Measurements from ENCODE around the gene TAS1R2. TPM values are rescaled to one million over a fixed set of nuclear protein-coding genes. Genes with fewer than 3 reads are reported as not detected.

The TAS1R2 gene
- total RNA-seq, 3 donors from 2014 or later = not detected

GRCh38 chr1:18812453-18812939, 47.0 kb downstream of the TAS1R2 start:
- Mint-ChIP-seq H3K4me3 (no peak overlapping the region), H3K4me1 (ENCODE audit: low read depth) (no peaks in the 10 kb centered on the region), H3K36me3 (ENCODE audit: insufficient read depth) (no peaks in the 10 kb centered on the region), H3K9me3 (no peaks in the 10 kb centered on the region), H3K27me3 (ENCODE audit: low read depth) (peaks cover 46% of the 10 kb centered on the region)
- DNase-seq (no peak), ATAC-seq (no peak)

GRCh38 chr1:18811733-18812452, 47.6 kb downstream of the TAS1R2 start:
- ATAC-seq (no peak), DNase-seq (no peak)
- no peak overlapping the region for H3K4me3 Mint-ChIP-seq
- no peaks in the 10 kb centered on the region for H3K9me3 Mint-ChIP-seq
- H3K27me3 Mint-ChIP-seq (ENCODE audit: low read depth) = peaks cover 40% of the 10 kb centered on the region
- H3K36me3 Mint-ChIP-seq (ENCODE audit: insufficient read depth) = no peaks in the 10 kb centered on the region
- H3K4me1 Mint-ChIP-seq (ENCODE audit: low read depth) = no peaks in the 10 kb centered on the region

GRCh38 chr1:18809953-18810899, 49.2 kb downstream of the TAS1R2 start:
- Mint-ChIP-seq H3K27me3 (ENCODE audit: low read depth) (peaks cover 37% of the 10 kb centered on the region), H3K4me3 (no peak overlapping the region), H3K9me3 (no peaks in the 10 kb centered on the region), H3K36me3 (ENCODE audit: insufficient read depth) (no peaks in the 10 kb centered on the region), H3K4me1 (ENCODE audit: low read depth) (no peaks in the 10 kb centered on the region)
- no peak for ATAC-seq
- DNase-seq = no peak

GRCh38 chr1:18808550-18808949, 50.9 kb downstream of the TAS1R2 start:
- H3K9me3 Mint-ChIP-seq = no peaks in the 10 kb centered on the region
- H3K27me3 Mint-ChIP-seq (ENCODE audit: low read depth) = peaks cover 42% of the 10 kb centered on the region
- ATAC-seq (no peak), DNase-seq (no peak)
- no peaks in the 10 kb centered on the region for H3K4me1 Mint-ChIP-seq (ENCODE audit: low read depth)
- H3K36me3 Mint-ChIP-seq (ENCODE audit: insufficient read depth) = no peaks in the 10 kb centered on the region
- no peak overlapping the region for H3K4me3 Mint-ChIP-seq

GRCh38 chr1:18807334-18808063, 52.0 kb downstream of the TAS1R2 start:
- Mint-ChIP-seq H3K27me3 (ENCODE audit: low read depth) (peaks cover 35% of the 10 kb centered on the region), H3K4me1 (ENCODE audit: low read depth) (no peaks in the 10 kb centered on the region), H3K4me3 (no peak overlapping the region), H3K9me3 (no peaks in the 10 kb centered on the region), H3K36me3 (ENCODE audit: insufficient read depth) (no peaks in the 10 kb centered on the region)
- DNase-seq = no peak
- ATAC-seq = no peak

- H3K9me3 Mint-ChIP-seq = no peaks in the 10 kb centered on the region
- ATAC-seq (no peak), DNase-seq (no peak)
- no peaks in the 10 kb centered on the region for H3K4me1 Mint-ChIP-seq (ENCODE audit: low read depth)
- H3K27me3 Mint-ChIP-seq (ENCODE audit: low read depth) = peaks cover 26% of the 10 kb centered on the region
- H3K4me3 Mint-ChIP-seq = no peak overlapping the region
- no peaks in the 10 kb centered on the region for H3K36me3 Mint-ChIP-seq (ENCODE audit: insufficient read depth)
These were observed 53.3 kb downstream of the TAS1R2 start for GRCh38 chr1:18805925-18806849.

- H3K27me3 Mint-ChIP-seq (ENCODE audit: low read depth) = peaks cover 26% of the 10 kb centered on the region
- H3K9me3 Mint-ChIP-seq = no peaks in the 10 kb centered on the region
- ATAC-seq = no peak
- no peaks in the 10 kb centered on the region for H3K4me1 Mint-ChIP-seq (ENCODE audit: low read depth)
- DNase-seq = no peak
- no peaks in the 10 kb centered on the region for H3K36me3 Mint-ChIP-seq (ENCODE audit: insufficient read depth)
- no peak overlapping the region for H3K4me3 Mint-ChIP-seq
These were observed 54.1 kb downstream of the TAS1R2 start for GRCh38 chr1:18805150-18805879.

GRCh38 chr1:18803851-18804250, 55.6 kb downstream of the TAS1R2 start:
- Mint-ChIP-seq H3K9me3 (no peaks in the 10 kb centered on the region), H3K36me3 (ENCODE audit: insufficient read depth) (no peaks in the 10 kb centered on the region)

GRCh38 chr1:18803151-18803791, 56.2 kb downstream of the TAS1R2 start:
- peaks cover 21% of the 10 kb centered on the region for H3K27me3 Mint-ChIP-seq (ENCODE audit: low read depth)
- no peaks in the 10 kb centered on the region for H3K9me3 Mint-ChIP-seq
- no peaks in the 10 kb centered on the region for H3K36me3 Mint-ChIP-seq (ENCODE audit: insufficient read depth)
- H3K4me3 Mint-ChIP-seq = no peak overlapping the region
- ATAC-seq (no peak), DNase-seq (no peak)
- no peaks in the 10 kb centered on the region for H3K4me1 Mint-ChIP-seq (ENCODE audit: low read depth)

More at GRCh38 chr1:18803851-18804250, 55.6 kb downstream of the TAS1R2 start:
- no peak for DNase-seq
- ATAC-seq = no peak
- no peaks in the 10 kb centered on the region for H3K4me1 Mint-ChIP-seq (ENCODE audit: low read depth)
- no peak overlapping the region for H3K4me3 Mint-ChIP-seq
- peaks cover 26% of the 10 kb centered on the region for H3K27me3 Mint-ChIP-seq (ENCODE audit: low read depth)

GRCh38 chr1:18802231-18802630, 57.2 kb downstream of the TAS1R2 start:
- Mint-ChIP-seq H3K4me3 (no peak overlapping the region), H3K27me3 (ENCODE audit: low read depth) (peaks cover 15% of the 10 kb centered on the region), H3K9me3 (no peaks in the 10 kb centered on the region), H3K4me1 (ENCODE audit: low read depth) (no peaks in the 10 kb centered on the region), H3K36me3 (ENCODE audit: insufficient read depth) (no peaks in the 10 kb centered on the region)
- DNase-seq = no peak
- ATAC-seq = no peak

GRCh38 chr1:18800258-18800657, 59.2 kb downstream of the TAS1R2 start:
- H3K27me3 Mint-ChIP-seq (ENCODE audit: low read depth) = peaks cover 17% of the 10 kb centered on the region
- H3K9me3 Mint-ChIP-seq = no peaks in the 10 kb centered on the region

GRCh38 chr1:18799454-18799853, 60.0 kb downstream of the TAS1R2 start:
- ATAC-seq (no peak), DNase-seq (no peak)
- Mint-ChIP-seq H3K36me3 (ENCODE audit: insufficient read depth) (no peaks in the 10 kb centered on the region), H3K4me3 (no peak overlapping the region), H3K27me3 (ENCODE audit: low read depth) (peaks cover 12% of the 10 kb centered on the region), H3K9me3 (no peaks in the 10 kb centered on the region), H3K4me1 (ENCODE audit: low read depth) (no peaks in the 10 kb centered on the region)

More at GRCh38 chr1:18800258-18800657, 59.2 kb downstream of the TAS1R2 start:
- H3K36me3 Mint-ChIP-seq (ENCODE audit: insufficient read depth) = no peaks in the 10 kb centered on the region
- H3K4me1 Mint-ChIP-seq (ENCODE audit: low read depth) = no peaks in the 10 kb centered on the region
- ATAC-seq (no peak), DNase-seq (no peak)
- H3K4me3 Mint-ChIP-seq = no peak overlapping the region

Measured in activated T-cell treated with anti-CD3 and anti-CD28 coated beads, Interleukin-2, amount 50 U/mL, for 4 hours (primary cell).